Measurements from ENCODE around the gene UBA52. TPM values are rescaled to one million over a fixed set of nuclear protein-coding genes. Genes with fewer than 3 reads are reported as not detected.

Gene UBA52
- total and polyA plus RNA-seq, 2 of the 13 experiments (the other 11 are each of a cell fraction or from before 2014, with no cell fraction given): 959 to 1,782 TPM

DNA sequence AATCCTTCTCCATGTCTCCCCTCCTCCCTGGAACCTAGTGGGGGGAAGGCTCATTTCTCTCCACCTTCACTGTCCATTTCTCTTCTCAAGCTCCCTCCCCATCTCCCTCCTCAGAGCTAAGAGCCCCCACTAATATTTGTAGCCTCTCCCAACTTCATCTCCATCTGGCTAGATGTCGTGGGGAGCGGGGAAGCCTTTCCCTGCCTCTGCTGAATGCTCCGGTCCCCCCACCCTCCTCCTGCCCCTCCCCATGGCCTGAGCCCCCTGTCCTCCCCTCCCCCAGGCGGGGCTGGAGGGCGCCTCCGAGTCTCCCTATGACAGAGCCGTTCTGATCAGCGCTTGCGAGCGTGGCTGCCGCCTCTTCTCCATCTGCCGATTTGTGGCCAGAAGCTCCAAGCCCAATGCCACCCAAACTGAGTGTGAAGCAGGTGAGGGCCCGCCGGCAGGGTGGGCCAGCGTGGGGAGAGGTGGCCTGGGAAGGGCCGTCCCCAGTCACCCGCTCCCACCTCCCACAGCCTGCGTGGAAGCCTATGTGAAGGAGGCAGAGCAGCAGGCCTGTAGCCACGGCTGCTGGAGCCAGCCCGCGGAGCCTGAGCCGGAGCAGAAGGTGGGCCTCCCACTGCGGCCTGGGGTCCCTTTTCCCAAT lies 42.1 kb downstream of the UBA52 start:
- DNase-seq (ENCODE audit: low spot score) (no peak), FAIRE-seq (no peak), ATAC-seq (no peak)
- Histone ChIP-seq H3K79me2 (ENCODE audit: insufficient read depth, low read length) (no peaks in the 10 kb centered on the region), H3K36me3 (replicated peaks in 1 of 2; ENCODE audit: control insufficient read depth in 1 of 2, insufficient read depth in 2 of 2, low read length in 2 of 2) (no peaks in the 10 kb centered on the region), H3K9me3 (ENCODE audit: low read length) (no peaks in the 10 kb centered on the region), H4K20me1 (ENCODE audit: insufficient read depth, low read length) (no peaks in the 10 kb centered on the region), H2AFZ (ENCODE audit: low read length) (no peak overlapping the region), H3K27me3 (ENCODE audit: control insufficient read depth in 1 of 2, insufficient read depth in 2 of 2, low read length in 2 of 2) (peaks cover 0 to 7% of the 10 kb centered on the region in 2 experiments; a peak in 2 of 5 replicates), H3K4me3 (replicated peaks in 1 of 3; ENCODE audit: insufficient read depth in 1 of 3, low read depth in 2 of 3, low read length in 3 of 3) (peak overlapping the region in 2 of 3 experiments; percentile 48 to 75; a peak in 3 of 6 replicates), H3K4me2 (ENCODE audit: low read depth, low read length) (peak overlapping the region; percentile 100; the same call in 1 of the 2 replicates), H3K27ac (ENCODE audit: extremely low read length, insufficient read depth, low read length) (no peak overlapping the region), H3K4me1 (ENCODE audit: insufficient read depth, low read length) (peaks cover 43% of the 10 kb centered on the region), H3K9ac (ENCODE audit: insufficient read depth, low read depth, low read length) (0 out of 2 replicates have a peak overlapping the region, but pooled peaks have one; percentile 14)
- 62% methylated on average over 18 of the region's 23 CpGs for WGBS (ENCODE audit: low lambda C conversion rate)
- intact Hi-C loops (cut with micrococcal nuclease; ENCODE audit: unreplicated experiment): no loop called here
- POLR2A ChIA-PET: no interaction called here
- TF ChIP-seq KDM4B (CRISPR knock-in tag; IDR thresholded peaks at IDR 0.05): no peak
- peak; percentile 62; the same call in 1 of the 2 replicates for TF ChIP-seq ZBTB38 (CRISPR knock-in tag; IDR thresholded peaks at IDR 0.05)
- TF ChIP-seq, protein P1, sequence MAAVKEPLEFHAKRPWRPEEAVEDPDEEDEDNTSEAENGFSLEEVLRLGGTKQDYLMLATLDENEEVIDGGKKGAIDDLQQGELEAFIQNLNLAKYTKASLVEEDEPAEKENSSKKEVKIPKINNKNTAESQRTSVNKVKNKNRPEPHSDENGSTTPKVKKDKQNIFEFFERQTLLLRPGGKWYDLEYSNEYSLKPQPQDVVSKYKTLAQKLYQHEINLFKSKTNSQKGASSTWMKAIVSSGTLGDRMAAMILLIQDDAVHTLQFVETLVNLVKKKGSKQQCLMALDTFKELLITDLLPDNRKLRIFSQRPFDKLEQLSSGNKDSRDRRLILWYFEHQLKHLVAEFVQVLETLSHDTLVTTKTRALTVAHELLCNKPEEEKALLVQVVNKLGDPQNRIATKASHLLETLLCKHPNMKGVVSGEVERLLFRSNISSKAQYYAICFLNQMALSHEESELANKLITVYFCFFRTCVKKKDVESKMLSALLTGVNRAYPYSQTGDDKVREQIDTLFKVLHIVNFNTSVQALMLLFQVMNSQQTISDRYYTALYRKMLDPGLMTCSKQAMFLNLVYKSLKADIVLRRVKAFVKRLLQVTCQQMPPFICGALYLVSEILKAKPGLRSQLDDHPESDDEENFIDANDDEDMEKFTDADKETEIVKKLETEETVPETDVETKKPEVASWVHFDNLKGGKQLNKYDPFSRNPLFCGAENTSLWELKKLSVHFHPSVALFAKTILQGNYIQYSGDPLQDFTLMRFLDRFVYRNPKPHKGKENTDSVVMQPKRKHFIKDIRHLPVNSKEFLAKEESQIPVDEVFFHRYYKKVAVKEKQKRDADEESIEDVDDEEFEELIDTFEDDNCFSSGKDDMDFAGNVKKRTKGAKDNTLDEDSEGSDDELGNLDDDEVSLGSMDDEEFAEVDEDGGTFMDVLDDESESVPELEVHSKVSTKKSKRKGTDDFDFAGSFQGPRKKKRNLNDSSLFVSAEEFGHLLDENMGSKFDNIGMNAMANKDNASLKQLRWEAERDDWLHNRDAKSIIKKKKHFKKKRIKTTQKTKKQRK (IDR thresholded peaks at IDR 0.05; ENCODE audit: low read length): no peak
- TF ChIP-seq GLI4 (CRISPR knock-in tag; IDR thresholded peaks at IDR 0.05; ENCODE audit: borderline replicate concordance): no peak
- TF ChIP-seq, protein P2, sequence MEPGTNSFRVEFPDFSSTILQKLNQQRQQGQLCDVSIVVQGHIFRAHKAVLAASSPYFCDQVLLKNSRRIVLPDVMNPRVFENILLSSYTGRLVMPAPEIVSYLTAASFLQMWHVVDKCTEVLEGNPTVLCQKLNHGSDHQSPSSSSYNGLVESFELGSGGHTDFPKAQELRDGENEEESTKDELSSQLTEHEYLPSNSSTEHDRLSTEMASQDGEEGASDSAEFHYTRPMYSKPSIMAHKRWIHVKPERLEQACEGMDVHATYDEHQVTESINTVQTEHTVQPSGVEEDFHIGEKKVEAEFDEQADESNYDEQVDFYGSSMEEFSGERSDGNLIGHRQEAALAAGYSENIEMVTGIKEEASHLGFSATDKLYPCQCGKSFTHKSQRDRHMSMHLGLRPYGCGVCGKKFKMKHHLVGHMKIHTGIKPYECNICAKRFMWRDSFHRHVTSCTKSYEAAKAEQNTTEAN (CRISPR knock-in tag; conservative IDR thresholded peaks at IDR 0.05): no peak
- no peak for TF ChIP-seq NFIB (CRISPR knock-in tag; IDR thresholded peaks at IDR 0.05; ENCODE audit: borderline replicate concordance)
- TF ChIP-seq, protein P3, sequence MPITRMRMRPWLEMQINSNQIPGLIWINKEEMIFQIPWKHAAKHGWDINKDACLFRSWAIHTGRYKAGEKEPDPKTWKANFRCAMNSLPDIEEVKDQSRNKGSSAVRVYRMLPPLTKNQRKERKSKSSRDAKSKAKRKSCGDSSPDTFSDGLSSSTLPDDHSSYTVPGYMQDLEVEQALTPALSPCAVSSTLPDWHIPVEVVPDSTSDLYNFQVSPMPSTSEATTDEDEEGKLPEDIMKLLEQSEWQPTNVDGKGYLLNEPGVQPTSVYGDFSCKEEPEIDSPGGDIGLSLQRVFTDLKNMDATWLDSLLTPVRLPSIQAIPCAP (CRISPR knock-in tag; IDR thresholded peaks at IDR 0.05; ENCODE audit: low read depth): no peak
- TF ChIP-seq ZNF468 (CRISPR knock-in tag; IDR thresholded peaks at IDR 0.05): no peak
- CTCF ChIA-PET (ENCODE audit: low intra/inter-chr PET ratio, low total read pairs): no interaction called here
- in situ Hi-C loops (cut with HindIII; ENCODE audit: extremely low pct_ligation_motif_present, low pct_unique_long_range_greater_than_20kb): no loop called here
- no TSS peak for BruUV-seq (replicated peaks)
